BLaER1 treated with 17β-estradiol and CSF1 and Interleukin-3, amounts not matched to agents 10 nM and 100 nM (cell line): Measurements from ENCODE around the gene MBD3L2B.

Source experiments
- H3K27ac ChIP-seq, 11 experiments: shearing (Covaris generic); formaldehyde crosslinking; 2 replicates each; pipeline ENCODE4 v1.8.1; 2022
- H3K27me3 ChIP-seq, 11 experiments: shearing (Covaris generic); formaldehyde crosslinking; 2 replicates each; pipeline ENCODE4 v1.8.1; 2022
- H3K36me3 ChIP-seq, 11 experiments: shearing (Covaris generic); formaldehyde crosslinking; 2 replicates each; pipeline ENCODE4 v1.8.1; 2022
- H3K4me1 ChIP-seq, 10 experiments: shearing (Covaris generic); formaldehyde crosslinking; 2 replicates each; pipeline ENCODE4 v1.8.1; 2022
- H3K4me2 ChIP-seq, 11 experiments: shearing (Covaris generic); formaldehyde crosslinking; 2 replicates each; pipeline ENCODE4 v1.8.1; 2022
- H3K4me3 ChIP-seq, 10 experiments: shearing (Covaris generic); formaldehyde crosslinking; 2 replicates each; pipeline ENCODE4 v1.8.1; 2022
- H3K9ac ChIP-seq, 11 experiments: shearing (Covaris generic); formaldehyde crosslinking; 2 replicates each; pipeline ENCODE4 v1.8.1; 2022
- H3K9me3 ChIP-seq, 11 experiments: shearing (Covaris generic); formaldehyde crosslinking; replicated peaks in 1 of 11; 2 replicates each; pipeline ENCODE4 v1.8.1; 2022
- H4K20me1 ChIP-seq, 11 experiments: shearing (Covaris generic); formaldehyde crosslinking; 2 replicates each; pipeline ENCODE4 v1.8.1; 2022
- Cebpa-rat ChIP-seq, 11 experiments: shearing (Covaris generic); IDR thresholded peaks; 2 replicates each; pipeline ENCODE4 v1.8.1; 2022

MBD3L2B gene

DNA sequence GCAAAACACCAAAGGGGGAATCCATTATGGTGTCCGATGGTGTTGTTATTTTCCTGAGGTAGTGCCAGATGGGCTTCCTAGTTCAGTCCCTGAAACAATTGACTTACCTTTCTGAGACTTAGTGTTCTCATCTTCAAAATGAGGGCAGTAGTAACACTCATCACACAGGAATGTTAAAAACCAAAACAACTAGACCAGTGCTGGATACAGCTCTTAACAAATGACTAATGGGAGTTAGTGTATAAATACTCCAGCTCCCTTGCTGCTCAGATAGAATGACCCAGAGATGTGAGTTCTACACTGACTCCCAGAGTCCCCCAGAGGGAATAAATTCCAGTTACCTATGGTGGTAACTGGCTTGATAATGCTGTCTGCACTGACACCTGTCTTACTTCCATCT, 49.9 kb downstream of the MBD3L2B start:
- H3K4me2 ChIP-seq: peak overlapping the region in 4 of 11 experiments; percentile 3 to 71 (median 29); a peak in 6 of 22 replicates
- peaks cover 14 to 35% (median 19%) of the 10 kb centered on the region in 11 experiments for H3K9me3 ChIP-seq
- peaks cover 8 to 69% (median 21%) of the 10 kb centered on the region in 10 experiments; a peak in 17 of 20 replicates for H3K4me1 ChIP-seq
- no peaks in the 10 kb centered on the region for H3K27me3 ChIP-seq
- H4K20me1 ChIP-seq: no peaks in the 10 kb centered on the region
- H3K36me3 ChIP-seq: peaks cover 0 to 44% (median 0%) of the 10 kb centered on the region in 11 experiments; a peak in 4 of 22 replicates
- no peak overlapping the region for H3K9ac ChIP-seq
- peak overlapping the region in 2 of 11 experiments; percentile 76 to 79; a peak in 5 of 22 replicates for H3K27ac ChIP-seq
- peak overlapping the region in 2 of 10 experiments; percentile 10 to 16; a peak in 3 of 20 replicates for H3K4me3 ChIP-seq
- no peak for TF ChIP-seq Cebpa-rat (IDR thresholded peaks at IDR 0.05)

DNA sequence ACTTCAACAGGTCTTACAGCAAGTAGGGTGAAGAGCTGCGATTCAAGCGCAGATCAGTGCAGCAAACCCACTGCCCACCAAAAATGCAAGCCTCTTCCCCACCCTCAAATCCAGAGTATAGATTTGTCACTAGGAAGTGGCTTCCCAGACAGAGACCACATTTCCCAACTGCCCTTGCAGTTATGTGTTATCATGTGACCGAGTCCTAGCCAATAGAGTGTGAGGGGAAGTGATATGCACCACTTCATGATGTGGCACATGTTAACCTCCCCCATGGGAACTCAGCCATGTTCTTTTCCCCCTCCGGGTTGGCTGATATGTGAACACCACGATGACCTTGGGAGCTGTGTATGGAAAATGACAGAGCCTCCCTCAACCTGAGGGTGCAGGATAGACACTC, 50.8 kb downstream of the MBD3L2B start:
- Histone ChIP-seq H3K36me3 (peaks cover 0 to 44% (median 0%) of the 10 kb centered on the region in 11 experiments; a peak in 4 of 22 replicates), H3K4me3 (peak overlapping the region in 1 of 10 experiments; percentile 10; a peak in 2 of 20 replicates), H3K4me2 (peak overlapping the region in 10 of 11 experiments; percentile 2 to 71 (median 20); a peak in 15 of 22 replicates), H3K4me1 (peaks cover 8 to 69% (median 21%) of the 10 kb centered on the region in 10 experiments; a peak in 17 of 20 replicates), H4K20me1 (no peaks in the 10 kb centered on the region), H3K9me3 (peaks cover 9 to 29% (median 18%) of the 10 kb centered on the region in 11 experiments), H3K27ac (peak overlapping the region in 10 of 11 experiments; percentile 1 to 79 (median 54); a peak in 19 of 22 replicates), H3K9ac (peak overlapping the region in 3 of 11 experiments; percentile 1 to 48 (median 24); a peak in 3 of 22 replicates), H3K27me3 (no peaks in the 10 kb centered on the region)
- no peak for TF ChIP-seq Cebpa-rat (IDR thresholded peaks at IDR 0.05)

DNA sequence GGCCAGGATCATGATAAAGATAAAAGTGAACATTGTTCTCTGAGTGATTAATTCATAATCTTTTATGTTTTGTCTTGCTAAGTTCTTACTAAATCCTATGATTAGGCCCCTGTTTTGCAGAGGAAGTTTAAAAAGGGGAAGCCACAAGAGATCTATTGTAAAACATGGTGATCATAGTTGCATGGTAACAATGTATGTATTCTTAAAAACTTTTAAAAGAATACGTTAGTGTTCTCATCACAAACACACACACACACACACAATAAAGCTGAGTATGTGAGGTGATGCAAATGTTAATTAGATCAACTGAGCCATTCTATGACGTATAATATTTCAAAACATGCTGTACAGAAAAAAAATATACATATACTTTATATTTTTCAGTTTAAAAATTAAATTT, 51.2 kb downstream of the MBD3L2B start:
- peaks cover 8 to 69% (median 21%) of the 10 kb centered on the region in 10 experiments; a peak in 17 of 20 replicates for H3K4me1 ChIP-seq
- no peak overlapping the region for H3K4me3 ChIP-seq
- H4K20me1 ChIP-seq: no peaks in the 10 kb centered on the region
- peak overlapping the region in 7 of 11 experiments; percentile 9 to 79 (median 46); a peak in 12 of 22 replicates for H3K27ac ChIP-seq
- peaks cover 0 to 47% (median 0%) of the 10 kb centered on the region in 11 experiments; a peak in 4 of 22 replicates for H3K36me3 ChIP-seq
- peaks cover 9 to 25% (median 18%) of the 10 kb centered on the region in 11 experiments for H3K9me3 ChIP-seq
- H3K4me2 ChIP-seq: peak overlapping the region in 7 of 11 experiments; percentile 2 to 71 (median 38); a peak in 9 of 22 replicates
- no peak for TF ChIP-seq Cebpa-rat (IDR thresholded peaks at IDR 0.05)
- H3K9ac ChIP-seq: peak overlapping the region in 3 of 11 experiments; percentile 1 to 48 (median 24); a peak in 4 of 22 replicates
- no peaks in the 10 kb centered on the region for H3K27me3 ChIP-seq

DNA sequence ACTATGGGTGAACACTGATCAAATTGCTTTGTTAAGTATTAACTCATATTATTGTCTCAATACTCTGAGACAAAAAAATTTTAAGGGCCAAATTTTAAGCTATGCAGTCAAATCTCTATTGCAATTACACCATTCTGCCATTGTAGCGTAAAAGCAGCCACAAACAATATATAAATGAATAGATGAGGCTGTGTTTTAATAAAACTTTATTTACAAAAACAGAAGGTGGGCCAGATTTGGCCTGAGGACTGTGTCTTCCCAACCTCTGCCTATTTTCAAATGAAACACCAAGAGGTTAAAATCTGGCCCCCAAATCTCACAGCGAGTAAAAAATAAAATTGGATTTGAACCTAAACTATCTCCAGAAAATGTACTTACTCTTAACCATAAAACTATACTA, 51.7 kb downstream of the MBD3L2B start:
- TF ChIP-seq Cebpa-rat (IDR thresholded peaks at IDR 0.05): no peak
- Histone ChIP-seq H3K27ac (peak overlapping the region in 7 of 11 experiments; percentile 9 to 79 (median 46); a peak in 11 of 22 replicates), H3K9me3 (peaks cover 9 to 24% (median 18%) of the 10 kb centered on the region in 11 experiments), H3K9ac (peak overlapping the region in 3 of 11 experiments; percentile 1 to 48 (median 24); a peak in 3 of 22 replicates), H3K4me3 (no peak overlapping the region), H3K4me2 (peak overlapping the region in 4 of 11 experiments; percentile 38 to 71 (median 46); a peak in 4 of 22 replicates), H3K36me3 (peaks cover 0 to 53% (median 0%) of the 10 kb centered on the region in 11 experiments; a peak in 4 of 22 replicates), H3K4me1 (peaks cover 4 to 66% (median 18%) of the 10 kb centered on the region in 10 experiments; a peak in 17 of 20 replicates), H4K20me1 (no peaks in the 10 kb centered on the region), H3K27me3 (no peaks in the 10 kb centered on the region)
